DMS79 (cell line): ENCODE results near the gene CD3D.
"Not testable (repeated sequence)": the region's sequence is repeated elsewhere in the genome, so short reads cannot be mapped to it uniquely, and the experiment has no call there.

Experiments used
- DNase-seq: peaks from one replicate; lab custom pipeline; 2025; lab: John Stamatoyannopoulos, UW

CD3D gene

DNA sequence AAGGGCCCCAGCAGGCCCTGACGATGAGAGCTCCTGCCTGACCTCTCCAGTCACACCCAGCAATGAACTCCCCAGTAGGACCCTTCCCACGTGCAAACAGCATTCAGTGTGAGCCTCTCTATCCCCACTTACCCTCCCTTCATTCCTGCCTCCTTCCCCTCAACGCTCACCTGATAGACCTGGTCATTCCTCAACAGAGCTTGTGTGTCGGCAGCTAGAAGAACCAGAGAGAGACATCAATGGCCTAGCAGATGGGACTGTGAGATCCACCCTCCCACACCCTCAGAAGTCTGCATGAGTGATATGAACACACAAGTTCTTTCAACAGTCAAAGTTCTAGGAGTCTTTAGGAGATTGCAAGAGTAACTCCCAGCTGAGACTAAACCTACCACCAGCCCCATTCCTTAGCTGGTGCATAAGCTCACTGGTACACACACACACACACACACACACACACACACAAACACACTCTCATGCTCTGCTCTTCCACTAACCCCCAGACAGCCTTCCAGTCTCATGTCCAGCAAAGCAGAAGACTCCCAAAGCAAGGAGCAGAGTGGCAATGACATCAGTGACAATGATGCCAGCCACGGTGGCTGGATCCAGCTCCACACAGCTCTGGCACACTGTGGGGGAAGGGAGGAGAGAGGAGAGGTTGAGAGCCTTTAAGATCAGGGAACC is 3.1 kb downstream of the CD3D start:
- no peak for DNase-seq

DNA sequence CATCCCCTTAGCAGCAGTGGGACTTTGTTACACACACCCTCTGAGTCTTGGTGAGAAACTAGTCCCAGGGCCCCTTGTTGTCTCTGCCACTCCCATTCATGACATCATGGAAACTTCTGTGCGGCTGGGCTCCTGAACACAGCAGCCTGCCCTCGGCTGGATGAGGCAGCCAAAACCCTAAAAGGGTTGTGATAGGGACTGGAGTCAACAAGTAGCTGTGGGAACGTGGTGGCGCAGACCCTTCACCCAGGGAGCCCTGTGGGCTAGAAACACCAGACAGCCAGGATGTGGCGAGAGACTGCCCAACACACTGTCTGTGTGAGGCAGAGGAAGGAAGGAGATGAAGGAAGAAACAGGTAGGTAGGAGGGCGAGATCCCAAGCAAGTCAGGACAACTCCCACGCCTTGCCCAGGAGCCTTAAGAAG is 3.9 kb downstream of the CD3D start:
- no peak for DNase-seq

DNA sequence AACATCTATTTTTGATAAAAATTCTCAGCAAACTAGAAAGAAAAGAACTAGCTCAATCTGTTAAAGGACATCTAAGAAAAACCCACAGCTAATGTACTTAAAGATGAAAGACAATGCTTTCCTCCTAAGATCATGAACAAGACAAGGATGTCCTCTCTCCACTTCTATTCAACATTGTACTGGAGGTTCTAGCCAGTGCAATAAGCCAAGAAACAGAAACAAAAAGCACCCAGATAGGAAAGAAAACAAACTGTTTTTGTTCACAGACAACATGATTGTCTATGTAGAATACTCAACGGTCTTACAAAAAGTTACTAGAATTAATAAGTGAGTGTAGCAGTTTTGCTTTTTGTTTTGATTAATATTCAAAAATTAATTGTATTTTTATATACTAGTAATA is 7.8 kb downstream of the CD3D start:
- no peak for DNase-seq

DNA sequence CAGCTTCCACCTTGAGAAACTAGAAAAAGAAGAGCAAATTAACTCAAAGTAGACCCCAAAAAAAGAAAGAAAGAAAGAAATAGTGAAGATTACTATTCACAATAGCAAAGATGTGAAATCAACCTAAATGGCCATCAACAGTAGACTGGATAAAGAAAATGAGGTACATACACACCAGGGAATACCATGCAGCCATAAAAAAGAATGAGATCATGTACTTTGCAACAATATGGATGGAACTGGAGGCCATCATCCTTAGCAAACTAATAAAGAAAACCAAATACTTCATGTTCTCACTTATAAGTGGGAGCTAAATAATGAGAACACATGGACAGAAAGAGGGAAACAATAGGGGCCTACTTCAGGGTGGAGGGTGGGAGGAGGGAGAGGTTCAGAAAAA is 13.8 kb downstream of the CD3D start:
- DNase-seq: no peak

DNA sequence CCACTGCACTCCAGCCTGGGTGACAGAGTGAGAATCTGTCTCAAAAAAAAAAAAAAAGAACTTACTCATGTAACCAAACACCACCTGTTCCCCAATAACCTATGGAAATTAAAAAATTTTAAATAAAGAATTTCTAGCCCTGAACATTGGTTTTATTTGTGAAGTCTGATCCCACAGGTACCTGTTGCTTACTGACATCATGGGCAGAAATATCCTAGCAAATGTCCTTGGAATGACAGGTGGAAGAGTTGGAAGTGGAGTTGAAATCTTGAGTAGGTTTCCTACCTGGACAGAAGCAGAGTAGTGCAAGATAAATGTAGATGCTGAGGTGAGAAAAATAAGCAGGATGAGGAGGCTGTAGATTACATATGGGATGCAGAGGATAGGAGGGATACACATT is 17.2 kb downstream of the CD3D start:
- no peak for DNase-seq

DNA sequence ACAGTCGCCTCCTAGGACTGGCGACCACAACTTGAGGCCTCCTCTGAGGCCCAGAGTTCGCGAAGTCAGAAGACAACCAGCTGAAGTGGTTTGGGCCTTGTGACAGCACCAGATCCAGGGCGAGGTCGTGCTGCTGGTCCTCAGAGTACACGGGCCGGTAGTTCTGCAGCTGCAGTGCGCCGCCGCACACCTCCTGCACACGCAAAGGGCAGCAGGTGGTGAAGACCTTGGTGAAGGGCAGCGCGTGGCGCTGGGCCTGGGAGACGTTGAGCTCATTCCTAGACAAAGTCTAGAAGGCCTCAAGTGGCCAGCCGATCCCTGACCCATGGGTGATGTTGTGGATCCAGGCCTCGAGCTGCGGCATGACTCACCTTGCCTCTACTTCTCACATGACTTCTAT is 19.8 kb downstream of the CD3D start:
- no peak for DNase-seq

DNA sequence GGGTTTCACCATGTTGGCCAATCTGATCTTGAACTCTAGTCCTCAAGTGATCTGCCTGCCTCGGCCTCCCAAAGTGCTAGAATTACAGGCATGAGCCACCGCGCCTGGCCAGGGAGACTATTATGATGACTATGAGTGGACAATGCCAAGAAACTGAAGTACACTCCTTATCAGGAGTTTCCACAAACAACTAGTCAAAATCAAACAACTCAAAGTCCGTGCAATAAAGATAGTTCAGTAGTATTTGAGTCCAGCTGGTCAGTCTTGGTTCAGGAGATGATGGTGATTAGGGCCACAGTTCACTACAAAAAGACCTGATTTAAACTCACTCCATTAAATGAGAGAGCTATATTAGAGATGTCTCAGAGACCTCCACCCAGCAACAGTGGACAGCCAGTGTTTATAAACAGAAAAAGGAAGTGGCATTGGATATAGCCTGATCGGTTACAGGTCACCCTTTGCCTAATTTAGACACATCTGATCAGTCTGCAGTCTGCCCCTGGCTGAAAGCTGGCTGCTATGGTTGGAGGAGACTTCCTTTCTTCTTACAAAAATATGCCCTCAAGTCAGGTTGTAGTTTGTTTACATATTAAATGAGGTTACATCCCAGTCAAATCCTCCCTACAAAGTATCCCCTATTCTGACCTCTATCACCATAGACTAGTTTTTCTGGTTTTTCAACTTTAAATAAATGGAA is 21.0 kb downstream of the CD3D start:
- DNase-seq: no peak

DNA sequence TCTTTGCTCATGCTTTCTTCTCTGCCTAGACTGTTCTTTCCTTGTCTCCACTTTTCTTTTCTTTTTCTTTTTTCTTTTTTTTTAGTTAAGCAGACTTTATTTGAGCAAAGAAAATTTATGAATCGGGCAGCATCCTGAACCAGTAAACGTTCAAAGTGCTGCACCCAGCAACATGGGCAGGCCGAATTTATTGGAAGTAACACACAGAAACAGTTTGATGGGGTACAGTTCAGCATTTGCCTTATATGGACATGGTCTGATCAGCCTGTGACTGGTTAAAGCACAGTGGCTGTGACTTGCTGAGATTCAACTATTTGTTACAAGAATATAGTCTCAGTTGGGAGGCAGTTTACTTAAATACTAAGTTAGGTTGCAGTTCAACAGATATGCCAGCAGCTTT is 22.0 kb downstream of the CD3D start:
- no peak for DNase-seq

DNA sequence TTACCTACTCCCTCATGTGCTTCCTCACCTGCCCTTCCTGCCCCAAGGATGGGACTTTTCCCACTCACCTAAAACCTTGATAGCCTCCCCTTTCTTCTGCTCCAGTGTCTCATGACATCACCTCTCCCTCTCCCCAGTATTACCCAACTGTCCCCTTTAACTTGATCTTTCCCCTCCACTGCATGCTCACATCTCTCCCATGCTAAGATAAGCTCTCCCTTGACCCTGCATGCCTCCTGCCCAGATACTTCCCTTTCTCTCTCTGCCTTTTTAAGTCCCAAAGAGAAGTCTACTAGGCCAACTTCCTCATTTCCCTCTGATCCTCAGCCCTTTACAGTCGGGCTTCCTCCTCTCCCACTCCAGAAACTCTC is 23.2 kb downstream of the CD3D start:
- no peak for DNase-seq

DNA sequence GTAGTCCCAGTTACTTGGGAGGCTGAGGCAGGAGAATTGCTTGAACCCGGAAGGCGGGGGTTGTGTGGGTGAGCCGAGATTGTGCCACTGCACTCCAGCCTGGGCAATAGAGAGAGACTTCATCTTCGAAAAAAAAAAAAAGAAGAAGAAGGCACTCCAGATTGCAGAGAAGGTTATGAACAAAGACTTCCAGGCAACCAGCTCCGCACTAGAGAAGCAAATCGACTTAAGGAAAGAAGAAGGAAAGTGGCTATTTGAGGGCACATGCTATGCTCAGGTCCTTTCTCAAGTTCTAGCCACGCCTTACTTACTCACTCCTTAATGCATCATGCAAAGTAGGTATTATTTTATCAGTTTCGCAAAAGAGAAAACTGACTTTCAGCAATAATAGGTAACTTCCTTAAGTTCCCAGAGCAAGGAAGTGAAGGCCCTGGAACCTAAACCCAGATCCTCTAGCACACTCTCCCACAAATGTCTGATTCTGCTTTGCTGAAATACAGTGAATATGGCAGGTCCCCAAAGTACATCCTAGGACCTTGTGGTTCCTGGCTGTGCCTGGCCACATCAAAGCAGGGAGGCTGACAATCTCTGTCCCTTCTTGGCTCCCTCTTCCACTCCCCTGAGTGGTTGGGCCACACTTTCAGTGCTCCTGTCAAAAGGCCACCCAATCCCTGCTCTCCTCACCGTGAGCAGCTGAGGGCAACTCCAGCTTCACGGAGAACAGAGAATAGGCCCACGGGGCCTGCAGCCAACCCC is 23.7 kb downstream of the CD3D start:
- DNase-seq: no peak

DNA sequence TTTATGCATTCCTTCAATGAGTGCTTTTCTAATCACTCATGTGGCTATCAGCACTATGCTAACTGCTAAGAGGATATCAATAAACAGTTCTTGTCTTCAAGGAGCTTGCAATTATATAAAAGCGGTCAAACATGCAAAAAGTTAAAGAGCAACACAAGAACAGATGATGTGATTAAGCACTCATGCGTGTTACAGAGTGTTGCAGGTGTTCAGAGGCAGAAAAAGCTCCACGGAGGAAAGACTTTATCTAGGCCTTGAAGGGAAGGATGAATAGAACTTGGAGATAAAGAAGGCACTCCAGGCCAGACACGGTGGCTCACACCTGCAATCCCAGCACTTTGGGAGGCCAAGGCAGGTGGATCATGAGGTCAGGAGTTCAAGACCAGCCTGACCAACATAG is 24.4 kb downstream of the CD3D start:
- DNase-seq: peak; percentile 2

DNA sequence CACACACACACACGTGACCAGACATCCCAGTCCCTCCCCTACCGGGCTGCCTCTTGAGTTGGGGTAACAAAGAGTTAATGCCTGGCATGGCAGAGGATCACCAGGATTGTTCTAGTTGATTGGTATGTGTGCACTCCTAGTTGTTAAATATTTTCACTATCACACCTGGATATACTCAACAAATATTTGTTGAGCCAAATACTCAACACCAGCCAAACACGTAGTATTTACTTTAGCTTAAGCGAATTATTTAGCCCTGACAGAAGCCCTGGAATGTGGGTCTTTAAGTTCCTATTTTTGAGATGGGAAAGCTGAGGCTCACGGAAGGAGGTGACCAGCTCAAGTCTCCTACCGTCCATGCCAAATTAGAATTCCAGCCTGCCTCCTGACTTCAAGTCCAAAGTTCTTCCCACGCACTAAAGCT is 27.5 kb downstream of the CD3D start:
- DNase-seq: no peak

DNA sequence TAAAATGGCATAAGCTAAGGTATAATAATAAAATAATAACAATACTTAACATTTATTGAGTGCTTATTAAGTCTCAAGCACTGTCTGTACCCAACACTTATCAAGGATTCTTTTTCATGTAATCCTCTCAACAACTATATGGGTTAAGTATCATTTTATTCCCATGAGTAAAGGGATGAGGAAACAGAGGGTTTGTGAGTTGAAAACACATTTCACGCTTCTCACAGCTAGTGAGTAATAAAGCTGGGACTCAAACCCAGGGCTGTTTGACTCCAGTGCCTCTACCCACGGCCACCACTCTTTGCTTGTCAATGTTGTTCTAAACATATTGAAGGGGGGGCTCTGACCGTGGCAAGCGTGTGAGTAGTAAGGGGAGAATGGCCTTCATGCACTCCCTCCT is 29.3 kb downstream of the CD3D start:
- DNase-seq: no peak

DNA sequence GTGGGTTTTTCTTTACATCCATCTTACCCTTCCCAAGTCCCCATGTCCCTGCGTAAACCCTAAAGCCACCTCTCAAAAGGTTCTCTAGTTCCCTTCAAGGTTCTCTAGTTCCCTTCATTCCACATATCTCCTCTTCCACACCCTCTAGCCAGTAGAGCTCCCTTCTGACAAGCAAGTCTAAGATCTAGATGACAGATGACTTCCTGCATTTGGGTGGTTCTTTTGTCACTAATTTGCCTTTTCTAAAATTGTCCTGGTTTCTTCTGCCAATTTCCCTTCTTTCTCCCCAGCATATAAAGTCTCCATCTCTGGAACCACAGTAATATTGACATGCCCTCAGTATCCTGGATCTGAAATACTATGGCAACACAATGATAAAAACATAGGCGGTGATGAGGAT is 30.2 kb downstream of the CD3D start:
- no peak for DNase-seq

DNA sequence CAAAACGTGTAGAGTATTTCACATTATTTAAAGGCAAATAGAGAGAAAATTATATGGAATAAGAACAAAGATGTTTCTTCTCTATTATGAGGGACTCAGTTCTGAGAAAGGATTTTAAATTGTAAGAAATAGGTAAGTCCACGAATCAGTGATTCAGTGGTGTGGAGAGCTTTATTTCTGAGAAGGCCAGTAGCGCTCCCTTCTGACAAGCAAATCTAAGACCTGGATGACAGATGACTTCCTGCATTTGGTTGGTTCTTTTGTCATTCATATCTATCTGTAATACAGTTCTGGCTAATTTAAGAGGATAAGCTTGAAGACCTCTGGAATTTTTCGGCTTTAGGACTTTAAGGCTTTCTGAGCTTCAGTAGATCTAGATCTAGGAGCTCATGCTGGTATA is 31.0 kb downstream of the CD3D start:
- no peak for DNase-seq

DNA sequence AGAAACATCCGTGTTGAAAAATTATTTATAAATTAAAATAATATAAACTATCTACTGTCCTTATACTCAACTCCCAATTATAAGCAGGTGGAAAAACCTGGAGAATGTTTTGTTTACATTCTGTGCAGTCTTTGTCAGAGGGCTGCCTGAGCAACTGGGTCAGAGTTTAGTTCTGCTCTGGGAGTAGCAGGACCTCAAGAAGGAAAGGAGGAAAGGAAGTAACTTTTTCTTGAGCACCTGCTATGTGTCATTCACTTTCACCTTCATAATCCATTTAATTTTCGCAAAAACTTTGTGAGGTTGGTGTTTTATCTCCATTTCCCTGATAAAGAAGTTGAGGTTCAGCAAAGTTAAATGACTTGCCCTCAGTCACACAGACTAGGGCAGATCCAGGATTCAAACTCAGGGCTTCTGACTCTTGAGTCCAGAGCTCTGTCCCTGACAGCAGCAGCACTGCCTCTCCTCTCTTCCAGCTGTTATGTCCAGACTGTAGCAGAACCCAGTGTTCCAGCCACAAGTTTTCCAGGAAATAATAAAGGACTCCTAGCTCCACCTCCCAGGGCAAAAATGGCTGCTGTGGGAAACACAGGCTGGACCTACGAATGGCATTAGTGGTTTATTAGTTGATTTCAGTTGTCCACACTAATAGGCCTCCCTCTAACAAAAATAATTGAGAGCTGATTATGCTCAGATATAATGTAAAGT is 31.6 kb downstream of the CD3D start:
- no peak for DNase-seq

DNA sequence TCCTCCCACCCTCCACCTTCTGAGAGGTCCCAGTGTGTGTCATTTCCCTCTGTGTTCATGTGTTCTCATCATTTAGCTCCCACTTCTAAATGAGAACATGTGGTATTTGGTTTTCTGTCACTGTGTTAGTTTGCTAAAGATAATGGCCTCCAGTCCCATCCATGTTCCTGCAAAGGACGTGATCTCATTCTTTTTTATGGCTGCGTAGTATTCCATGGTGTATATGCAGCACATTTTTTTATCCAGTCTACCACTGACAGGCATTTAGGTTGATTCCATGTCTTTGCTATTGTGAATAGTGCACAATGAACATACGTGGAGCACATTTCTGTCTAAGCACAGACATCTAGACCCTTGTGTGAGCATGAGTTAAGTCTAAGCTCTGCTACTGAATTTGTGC is 32.2 kb downstream of the CD3D start:
- DNase-seq: no peak

DNA sequence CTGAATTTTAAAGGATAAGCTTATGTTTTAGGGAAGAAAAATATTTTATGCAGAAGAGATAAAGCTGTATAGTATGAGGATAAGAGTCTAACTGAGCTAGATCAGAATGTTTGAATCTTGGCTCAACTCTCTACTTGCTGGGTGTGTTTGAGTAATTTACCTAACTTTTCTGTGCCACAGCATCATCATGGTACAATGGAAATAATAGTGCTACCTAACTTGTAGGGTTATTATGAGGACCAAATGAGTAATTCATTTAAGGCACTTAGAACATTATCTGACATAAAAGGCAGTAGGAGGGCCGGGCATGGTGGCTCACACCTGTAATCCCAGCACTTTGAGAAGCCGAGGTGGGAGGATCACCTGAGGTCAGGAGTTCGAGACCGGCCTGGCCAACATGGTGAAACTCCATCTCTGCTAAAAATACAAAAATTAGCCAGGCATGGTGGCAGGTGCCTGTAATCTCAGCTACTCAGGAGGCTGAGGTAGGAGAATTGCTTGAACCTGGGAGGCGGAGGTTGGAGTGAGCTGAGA is 33.4 kb downstream of the CD3D start:
- DNase-seq: not testable (repeated sequence)

DNA sequence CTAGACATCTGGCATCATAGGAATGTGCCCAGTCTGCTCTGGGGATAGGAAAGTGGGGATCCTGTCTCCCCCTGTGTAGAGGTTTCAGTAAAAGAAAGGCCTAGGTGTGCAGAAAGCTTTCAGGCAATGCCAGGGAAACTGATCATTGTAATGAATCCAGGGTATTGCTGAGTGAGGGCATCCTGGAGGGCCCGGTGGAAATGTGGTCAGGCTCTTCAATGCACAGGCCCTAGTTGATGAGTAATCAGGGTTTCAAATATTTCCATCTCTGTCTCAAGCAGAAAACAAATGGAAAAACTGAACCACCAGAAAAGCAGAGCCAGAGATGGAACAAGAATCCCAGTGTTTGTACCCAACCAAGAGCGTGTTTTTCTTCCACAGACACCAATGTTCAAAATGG is 35.9 kb downstream of the CD3D start:
- DNase-seq: no peak

DNA sequence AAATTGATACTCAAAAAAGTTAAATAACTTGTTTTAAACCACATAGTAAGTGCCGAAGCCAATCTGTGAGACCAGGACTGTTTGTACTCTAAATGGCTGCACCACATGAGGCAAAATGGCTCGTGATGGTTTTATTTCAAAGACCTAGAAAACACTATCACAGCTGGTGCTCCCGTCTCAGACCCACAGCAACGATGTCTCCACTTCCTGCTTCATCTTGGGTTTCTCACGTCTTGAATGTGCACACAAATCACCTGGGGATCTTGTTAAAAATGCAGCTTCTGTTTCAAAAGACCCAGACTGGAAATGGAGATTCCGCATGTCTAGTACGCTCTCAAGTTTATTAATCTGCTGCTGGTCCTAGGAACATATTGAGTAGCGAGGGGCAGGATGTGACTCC is 36.8 kb downstream of the CD3D start:
- no peak for DNase-seq

DNA sequence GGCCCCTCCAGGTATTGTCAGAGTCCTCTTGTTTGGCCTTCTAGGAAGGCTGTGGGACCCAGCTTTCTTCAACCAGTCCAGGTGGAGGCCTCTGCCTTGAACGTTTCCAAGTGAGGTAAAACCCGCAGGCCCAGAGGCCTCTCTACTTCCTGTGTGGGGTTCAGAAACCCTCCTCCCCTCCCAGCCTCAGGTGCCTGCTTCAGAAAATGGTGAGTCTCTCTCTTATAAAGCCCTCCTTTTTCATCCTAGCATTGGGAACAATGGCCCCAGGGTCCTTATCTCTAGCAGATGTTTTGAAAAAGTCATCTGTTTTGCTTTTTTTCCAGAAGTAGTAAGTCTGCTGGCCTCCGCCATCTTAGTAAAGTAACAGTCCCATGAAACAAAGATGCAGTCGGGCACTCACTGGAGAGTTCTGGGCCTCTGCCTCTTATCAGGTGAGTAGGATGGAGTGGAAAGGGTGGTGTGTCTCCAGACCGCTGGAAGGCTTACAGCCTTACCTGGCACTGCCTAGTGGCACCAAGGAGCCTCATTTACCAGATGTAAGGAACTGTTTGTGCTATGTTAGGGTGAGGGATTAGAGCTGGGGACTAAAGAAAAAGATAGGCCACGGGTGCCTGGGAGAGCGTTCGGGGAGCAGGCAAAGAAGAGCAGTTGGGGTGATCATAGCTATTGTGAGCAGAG is 37.8 kb downstream of the CD3D start, which contains the start of gene CD3E:
Gene CD3E (plus strand): TSS at position 163 of the 681 bp plus-strand sequence. CDS start 223 bp downstream, at position 386.
- no peak for DNase-seq

DNA sequence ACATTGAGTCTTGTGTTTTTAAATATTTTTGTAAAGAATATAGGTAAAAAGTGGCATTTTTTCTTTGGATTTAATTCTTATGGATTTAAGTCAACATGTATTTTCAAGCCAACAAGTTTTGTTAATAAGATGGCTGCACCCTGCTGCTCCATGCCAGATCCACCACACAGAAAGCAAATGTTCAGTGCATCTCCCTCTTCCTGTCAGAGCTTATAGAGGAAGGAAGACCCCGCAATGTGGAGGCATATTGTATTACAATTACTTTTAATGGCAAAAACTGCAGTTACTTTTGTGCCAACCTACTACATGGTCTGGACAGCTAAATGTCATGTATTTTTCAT is 38.3 kb downstream of the CD3D start:
- no peak for DNase-seq
